HG03558 (cell line): ENCODE results near the gene ARHGAP10.
A peak's percentile ranks its signal among the peaks of the same experiment; 100 is the strongest.
"Not testable (repeated sequence)": the region's sequence is repeated elsewhere in the genome, so short reads cannot be mapped to it uniquely, and the experiment has no call there.

Source experiments
- ATAC-seq: cut with Tn5 transposase; IDR thresholded peaks from one replicate; pipeline ENCODE4 v1.9.1; 2021; ENCODE audit warnings: moderate number of reproducible peaks; ENCODE audit not compliant: unreplicated experiment; ENCODE audit errors: extremely low read depth

The ARHGAP10 gene

DNA sequence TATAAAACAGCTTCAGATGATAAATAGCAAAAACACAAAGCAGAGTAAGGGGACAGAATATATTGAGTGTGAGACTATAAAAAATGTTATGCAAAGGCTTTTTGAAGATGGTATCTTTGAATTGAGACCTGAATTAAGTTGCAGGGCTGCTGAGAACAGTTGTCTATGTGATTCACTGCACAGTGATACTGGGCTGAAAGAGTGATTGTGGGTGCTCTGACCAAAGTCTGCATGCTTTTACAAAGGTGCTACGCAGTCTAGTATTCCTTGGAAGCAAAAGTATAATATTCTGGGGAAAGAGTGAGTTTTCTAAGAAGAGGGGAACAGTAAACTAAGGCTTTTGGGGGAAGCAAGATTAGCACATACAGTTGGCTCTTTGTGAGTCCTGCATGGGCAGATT lies 234.0 kb downstream of the ARHGAP10 start:
- no peak for ATAC-seq

DNA sequence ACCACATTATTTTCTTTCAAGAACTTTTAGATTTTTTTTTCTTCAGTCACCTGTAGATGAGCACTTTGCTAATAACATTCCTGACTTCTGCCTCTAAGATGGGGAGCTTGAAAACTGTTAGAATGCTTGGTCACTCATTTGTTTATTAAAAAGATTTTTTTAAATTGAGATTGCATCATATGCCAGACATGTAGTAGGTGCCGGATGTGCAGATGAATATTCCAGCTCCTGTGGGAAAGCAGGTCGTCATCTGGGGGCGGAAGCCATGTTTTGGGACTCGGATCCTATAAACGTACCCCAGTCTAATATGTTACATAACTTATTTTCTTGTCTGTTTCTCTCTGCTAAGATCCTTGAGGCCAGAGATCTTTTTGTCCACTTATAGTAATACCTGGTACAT lies 236.8 kb downstream of the ARHGAP10 start:
- no peak for ATAC-seq

DNA sequence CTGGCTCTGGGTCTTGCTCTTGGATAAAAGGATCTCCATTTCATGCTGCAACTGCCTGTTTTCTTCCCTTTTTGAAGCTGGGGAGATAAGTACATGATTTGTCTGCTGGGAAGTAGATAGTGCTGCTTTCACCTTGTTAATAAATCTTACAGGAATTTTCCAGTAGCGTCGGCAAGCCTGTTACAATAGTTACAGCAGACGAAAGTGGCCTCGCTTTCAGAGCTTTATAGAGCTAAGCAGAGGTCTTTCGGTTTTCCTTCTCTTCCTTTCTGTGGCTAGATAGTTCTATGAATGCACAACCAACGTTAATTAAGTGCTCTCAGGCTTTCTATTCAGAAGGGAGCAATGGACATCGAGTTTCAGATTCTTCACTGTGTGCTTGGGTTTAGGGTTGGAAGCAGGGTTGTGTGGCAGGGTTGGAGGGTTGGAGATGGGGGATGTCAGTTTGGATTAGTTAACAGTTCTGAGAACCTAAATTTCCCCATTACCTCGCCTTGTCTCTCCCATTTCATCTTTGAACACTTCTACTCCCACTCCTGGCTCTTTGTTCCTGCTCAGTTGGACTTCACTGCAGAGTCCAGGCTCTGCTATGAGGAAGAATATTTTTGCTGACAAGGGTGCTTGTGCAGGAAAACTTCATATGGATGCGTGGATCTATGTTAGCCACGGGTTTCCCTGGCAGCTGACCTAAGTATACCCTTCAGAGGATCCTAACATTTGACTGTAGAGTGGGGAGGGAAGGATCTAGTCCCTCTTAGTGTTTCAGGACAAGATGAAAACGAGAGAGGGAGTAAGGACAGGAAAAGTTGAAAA lies 237.9 kb downstream of the ARHGAP10 start:
- no peak for ATAC-seq

DNA sequence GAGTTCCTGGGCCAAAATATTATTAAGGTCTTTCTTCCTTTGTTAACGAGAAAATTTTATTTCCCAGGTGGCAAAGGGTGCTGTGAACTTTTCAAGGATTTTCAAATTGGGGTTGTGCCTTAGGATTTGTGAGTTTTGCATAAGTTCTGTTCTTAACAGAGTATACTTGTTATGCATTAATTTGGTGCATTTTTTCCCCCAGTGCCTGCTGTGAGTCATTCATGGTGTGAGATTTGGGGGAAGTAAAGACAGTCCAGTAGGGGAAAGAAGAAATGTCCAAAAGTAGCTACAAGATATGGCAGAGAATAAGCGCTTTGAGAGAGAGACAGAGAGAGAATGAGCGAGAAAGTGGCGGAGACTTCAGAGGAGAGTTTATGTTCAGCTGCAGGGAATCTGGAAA lies 239.2 kb downstream of the ARHGAP10 start:
- no peak for ATAC-seq

DNA sequence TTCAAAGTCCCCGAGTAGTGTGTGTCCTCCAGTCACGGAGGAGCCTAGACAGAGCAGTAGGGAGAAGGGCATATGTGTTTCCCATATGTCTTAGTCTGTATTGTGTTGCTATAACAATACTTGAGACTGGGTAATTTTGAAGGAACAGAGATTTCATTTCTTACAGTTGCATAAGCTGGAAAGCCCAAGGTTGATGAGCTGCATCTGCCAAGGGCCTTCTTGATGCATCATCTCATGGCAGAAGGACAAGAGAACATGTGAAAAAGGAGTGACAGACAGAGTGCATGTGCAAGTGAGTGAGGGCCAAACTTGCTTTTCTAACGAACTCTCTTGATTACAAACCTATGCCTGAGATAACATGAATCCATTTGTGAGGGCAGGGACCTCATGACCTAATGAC lies 243.4 kb downstream of the ARHGAP10 start:
- no peak for ATAC-seq

DNA sequence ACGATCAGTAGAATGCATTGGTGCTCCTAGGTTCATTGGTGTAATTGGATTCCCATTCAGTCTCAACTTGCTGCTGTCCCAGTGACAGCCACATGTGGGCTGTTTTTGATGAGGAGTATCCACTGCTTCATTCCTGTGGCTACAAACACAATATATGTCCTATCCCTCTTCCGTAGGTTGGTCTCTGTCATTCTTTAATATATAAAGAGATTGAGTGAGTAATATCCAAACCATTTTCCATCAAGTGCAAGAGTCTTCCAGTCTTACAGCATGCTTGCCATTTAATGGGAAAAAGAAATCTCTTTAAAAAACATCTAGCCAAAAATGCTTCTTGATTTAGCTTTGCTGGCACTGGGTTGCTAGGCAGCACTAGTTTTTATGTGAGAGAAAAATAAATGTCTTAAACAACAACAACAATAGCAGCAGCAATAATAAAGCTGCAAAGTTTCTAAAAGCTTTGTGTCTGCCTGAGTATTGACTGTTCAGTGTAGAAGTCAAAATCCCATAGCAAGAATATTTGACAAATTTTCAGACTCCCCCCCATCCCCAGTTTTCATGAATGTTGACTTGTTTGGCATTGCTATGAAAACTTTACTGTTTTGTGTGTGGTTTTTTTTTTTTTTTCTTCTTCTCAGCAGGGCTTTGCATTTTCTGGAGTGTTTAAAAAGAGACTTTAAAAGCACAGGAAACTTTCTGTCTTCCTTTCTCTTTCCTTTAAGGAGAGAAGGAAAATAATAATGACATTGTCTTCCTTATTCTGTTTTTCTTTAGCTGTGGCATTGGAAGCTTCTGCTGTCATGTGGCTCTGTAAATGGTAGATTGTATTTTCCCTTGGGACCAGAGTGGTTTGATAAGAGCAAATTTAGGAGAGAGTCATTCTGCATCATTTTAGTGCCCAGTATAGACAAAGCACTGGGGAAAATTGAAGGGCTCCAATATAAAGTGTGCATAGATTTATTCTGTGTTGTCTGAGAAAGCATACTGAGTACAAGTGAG lies 244.3 kb downstream of the ARHGAP10 start:
- ATAC-seq, result no peak

DNA sequence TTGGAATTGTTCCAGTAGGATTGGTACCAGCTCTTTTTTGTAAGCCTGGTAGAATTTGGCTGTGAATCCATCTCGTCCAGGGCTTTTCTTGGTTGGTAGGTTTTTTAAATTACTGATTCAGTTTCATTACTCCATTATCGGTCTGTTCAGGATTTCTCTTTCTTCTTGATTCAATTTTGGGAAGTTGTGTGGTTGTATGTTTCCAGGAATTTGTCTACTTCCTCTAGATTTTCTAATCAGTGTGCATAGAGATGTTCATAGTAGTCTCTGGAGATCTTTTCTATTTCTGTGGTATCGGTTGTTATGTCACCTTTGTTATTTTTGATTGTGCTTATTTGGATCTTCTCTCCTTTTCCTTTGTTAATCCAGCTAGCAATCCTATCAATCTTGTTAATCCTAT lies 248.7 kb downstream of the ARHGAP10 start:
- no peak for ATAC-seq

DNA sequence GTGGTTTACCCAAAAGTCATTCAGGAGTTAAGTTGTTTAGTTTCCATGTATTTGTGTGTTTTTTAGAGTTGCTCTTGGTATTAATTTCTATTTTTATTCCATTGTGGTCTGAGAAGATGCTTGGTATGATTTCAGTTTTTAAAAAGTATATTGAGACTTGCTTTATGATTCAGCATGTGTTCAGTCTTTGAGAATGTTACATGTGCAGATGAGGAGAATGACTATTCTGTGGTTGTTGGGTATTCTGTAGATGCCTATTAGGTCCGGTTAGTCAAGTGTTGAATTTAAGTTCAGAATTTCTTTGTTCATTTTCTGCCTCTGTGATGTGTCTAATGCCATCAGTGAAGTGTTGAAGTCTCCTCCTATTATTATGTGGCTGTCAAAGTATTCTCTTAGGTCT lies 249.4 kb downstream of the ARHGAP10 start:
- peak; percentile 95 for ATAC-seq

DNA sequence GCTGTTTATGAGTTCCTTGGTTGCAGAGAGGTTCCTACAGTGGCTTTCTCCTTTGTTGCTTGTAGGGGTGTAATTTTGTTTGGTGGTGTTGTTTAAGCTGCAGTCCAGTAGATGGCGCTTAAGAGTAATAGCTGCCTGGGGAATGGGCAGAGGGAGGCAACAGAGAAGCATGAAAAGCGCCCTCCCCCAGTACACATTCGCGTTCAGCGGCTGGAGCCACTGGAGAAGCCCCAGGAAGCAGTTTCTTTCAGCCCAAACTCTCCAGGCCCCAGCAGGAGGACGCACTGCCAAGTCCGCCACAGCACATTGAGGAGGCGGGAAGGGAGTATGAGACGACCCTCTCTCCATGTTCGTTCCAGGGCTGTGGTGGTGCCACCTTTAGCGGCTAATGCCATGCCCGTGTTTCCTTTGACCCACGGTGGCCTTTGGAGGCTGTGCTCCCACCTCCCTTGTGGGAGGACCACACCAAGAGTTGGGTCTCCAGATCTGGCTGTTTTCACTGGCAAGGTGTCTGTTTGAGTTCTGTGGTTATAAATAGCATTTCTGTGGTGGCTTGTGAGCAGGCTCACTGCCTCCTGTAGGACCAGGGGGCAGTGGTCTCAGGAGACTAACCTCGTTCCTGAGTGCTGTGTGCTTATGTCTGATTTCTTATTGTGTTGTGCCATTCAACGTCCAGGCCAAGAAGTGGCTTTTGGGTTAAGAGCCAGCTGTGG lies 252.3 kb downstream of the ARHGAP10 start:
- ATAC-seq, result no peak

DNA sequence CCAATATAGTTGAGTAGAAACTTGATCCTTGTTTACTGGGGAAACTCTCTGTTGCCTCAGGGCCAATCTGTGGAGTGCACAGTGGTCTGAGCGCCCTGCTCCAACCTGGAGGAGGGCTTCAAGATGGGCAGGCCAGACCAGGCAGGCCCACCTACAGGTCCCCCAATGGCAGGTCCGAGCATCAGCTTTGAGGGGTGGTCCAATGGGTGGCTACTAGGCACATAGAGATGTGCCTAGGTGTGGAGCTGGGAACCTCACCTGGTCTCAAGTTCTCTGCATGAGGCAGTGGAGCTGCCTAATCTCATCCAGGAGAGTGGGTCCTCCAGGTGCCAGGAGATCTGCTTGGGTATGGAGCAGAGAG lies 252.9 kb downstream of the ARHGAP10 start:
- ATAC-seq, result no peak

DNA sequence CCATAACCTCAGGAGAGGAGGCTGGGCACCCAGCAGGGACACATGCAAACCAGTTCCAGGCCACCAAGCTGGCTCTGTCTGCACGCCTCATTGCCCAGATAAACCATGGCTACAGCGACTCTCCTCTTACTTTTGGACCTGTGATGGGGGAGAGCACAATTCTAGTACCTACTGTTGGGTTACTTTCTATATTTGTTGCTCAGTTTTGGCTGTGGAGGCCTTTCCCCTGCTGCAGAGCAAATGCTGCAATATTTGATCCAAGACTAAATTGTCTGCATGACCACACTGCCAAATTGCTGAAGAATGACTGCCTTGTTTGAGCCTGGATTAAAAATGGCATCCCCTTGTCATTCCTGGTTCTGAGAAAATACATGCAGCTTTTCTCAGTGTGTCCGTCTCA lies 253.5 kb downstream of the ARHGAP10 start:
- ATAC-seq, result no peak

DNA sequence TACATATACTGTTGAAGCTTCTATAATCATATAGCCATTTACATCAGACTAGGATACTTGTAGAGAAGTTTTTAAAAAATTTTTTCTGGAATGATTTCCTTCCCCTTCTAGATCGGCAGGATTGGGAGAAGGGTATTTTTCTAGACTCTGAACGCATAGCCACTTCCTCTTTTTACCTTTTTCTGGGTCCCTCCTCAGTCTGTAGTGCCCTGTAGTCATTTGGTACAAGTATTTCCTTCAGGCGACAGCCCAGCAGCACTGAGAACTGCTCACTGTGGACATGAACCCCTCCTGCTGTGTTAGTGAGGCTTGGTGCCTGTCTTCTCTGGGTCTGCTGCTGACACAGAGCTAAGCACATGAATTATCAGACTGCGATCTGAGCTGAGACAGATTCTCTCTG lies 255.4 kb downstream of the ARHGAP10 start:
- ATAC-seq, result peak; percentile 44

DNA sequence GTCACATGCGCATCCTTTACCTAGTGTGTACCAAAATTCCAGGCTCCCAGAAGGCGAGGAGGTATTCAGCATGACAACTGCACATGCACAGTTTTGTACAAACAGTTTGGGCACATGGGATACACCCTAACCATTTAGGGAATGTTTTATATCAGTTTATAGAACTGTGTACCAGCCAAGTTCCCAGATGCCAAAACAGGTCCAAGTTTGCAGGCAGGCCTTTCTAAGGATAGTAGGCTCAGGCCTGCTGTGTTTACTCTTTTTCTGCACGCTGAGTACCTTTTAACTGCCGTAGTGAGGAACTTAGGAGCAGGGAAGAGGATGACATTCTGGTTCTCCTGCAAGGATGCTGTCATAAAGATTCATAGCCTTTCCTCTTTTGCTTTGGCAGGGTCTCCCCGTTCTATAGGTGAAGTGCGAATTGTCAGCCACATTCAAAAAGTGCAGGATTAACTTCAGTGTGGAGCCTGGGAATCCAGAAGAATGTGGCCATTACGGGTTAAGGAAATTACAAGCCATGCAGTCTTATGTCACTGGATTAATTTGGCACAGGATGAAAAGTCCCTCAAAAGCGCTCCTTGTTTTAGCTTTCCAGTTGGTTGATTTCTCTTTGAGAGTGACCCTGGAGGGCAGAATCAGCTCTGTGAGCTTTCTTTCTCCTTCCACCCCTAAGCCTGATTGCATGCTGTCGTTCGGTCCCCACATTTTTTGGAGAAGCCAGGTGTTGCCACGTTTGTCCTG lies 259.8 kb downstream of the ARHGAP10 start:
- ATAC-seq, result no peak

DNA sequence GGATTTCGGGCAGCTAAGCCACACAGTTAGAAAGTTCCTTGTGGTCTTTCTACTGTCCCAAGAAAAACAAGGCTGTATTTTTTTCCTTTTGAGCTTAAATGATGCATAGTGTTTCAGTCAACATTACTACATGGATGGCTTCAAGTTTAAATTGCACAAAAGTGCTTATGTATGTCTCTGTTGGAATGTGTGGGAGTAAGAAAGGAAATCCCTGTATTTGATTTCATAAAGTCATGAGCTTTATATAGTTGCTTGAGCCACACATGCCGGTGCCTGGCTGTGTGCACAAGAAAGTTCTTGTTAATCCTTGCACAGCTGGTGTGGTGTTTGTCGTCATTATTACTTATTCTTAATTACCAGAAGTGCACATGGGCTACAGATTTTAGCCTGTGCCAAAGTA lies 262.2 kb downstream of the ARHGAP10 start:
- ATAC-seq, result no peak

DNA sequence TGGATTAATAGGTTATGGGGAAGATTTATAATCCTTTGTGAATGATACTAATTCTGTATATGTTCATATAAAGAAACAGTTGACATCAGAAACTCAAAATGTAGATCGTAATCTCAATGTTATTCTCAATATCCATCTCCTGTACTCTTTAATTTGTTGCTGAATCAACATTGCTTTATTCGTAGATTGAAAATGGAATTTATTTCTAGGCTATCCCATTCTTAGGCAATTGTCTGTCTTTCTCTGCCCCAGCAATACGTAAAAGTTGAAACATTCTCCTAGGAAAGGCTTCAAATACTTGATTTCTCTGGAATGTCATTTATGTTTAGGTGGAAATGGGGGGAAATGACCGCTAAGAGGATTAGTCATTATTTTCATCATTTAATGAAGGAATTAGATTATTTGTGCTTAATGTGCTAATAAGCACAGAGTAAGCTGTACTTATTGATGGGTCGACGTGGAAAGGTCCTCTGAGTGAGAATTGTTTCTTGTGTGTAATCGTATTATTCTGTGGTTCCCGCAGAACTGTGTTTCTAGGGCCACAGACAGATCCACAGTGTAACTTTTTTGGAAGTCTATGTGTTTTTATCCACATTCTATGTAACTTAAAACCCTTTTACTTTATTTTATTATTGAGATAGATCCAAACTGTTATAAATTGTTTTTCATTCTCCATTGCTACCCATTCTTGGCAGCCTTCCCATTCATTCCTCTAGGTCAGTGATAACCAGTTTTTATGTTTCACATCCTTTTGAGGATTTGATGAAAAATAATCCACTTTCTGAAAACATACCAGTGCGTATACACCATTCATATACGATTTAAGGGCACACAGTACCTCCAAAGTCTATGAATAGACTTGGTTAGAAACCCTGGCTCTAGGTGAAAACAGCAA lies 262.9 kb downstream of the ARHGAP10 start:
- no peak for ATAC-seq

DNA sequence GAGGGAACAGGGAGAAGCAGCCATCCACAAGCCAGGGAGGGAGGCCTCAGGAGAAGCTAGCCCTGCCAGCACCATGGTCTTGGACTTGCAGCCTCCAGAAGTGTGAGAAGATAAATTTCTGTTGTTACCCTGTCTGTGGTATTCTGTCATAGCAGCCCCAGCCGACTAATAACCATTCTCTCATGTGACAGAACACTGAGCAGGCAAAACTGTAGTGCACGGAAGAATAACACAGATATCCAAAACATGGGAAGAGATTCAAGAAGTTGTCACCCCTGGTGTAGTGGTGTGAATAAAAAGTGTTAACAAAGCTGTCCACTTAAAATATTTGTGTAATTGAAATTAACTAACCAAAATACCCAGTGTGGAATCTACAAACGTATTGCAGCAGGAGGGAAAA lies 265.0 kb downstream of the ARHGAP10 start:
- ATAC-seq, result no peak

DNA sequence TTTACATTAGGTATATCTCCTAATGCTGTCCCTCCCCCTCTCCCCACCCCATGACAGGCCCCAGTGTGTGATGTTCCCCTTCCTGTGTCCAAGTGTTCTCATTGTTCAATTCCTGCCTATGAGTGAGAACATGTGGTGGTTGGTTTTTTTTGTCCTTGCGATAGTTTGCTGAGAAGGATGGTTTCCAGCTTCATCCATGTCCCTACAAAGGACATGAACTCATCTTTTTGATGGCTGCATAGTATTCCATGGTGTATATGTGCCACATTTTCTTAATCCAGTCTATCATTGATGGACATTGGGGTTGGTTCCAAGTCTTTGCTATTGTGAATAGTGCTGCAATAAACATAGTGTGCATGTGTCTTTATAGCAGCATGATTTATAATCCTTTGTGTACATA lies 268.1 kb downstream of the ARHGAP10 start:
- ATAC-seq, result not testable (repeated sequence)

DNA sequence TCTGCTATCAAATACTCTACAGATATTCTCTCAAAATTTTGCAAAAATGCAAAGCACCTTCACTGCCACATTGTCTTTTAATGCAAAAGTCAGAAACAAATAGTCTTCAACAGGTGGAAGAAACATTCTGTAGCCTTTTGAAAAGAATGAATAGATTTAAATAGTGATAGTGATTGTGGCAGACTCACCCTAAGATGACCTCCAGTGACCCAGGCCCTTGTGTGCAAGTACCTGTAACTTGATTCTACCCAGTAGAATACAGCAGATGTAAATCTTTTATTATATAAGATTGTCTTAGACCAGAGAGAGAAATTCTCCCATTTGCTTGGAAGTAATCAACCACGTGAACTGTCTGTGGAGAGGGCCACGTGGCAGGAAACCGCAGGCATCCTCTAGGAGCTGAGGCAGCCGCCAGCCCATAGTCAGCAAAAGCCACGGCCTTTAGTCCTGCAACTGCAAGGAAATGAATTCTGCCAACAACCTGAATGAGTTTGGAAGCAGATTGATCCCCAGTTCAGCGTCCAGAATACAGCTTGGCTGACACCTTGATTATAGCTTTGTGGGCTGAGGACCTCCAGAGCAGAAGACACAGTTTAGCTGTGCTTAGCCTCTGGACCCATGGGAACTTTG lies 272.5 kb downstream of the ARHGAP10 start:
- ATAC-seq, result no peak

DNA sequence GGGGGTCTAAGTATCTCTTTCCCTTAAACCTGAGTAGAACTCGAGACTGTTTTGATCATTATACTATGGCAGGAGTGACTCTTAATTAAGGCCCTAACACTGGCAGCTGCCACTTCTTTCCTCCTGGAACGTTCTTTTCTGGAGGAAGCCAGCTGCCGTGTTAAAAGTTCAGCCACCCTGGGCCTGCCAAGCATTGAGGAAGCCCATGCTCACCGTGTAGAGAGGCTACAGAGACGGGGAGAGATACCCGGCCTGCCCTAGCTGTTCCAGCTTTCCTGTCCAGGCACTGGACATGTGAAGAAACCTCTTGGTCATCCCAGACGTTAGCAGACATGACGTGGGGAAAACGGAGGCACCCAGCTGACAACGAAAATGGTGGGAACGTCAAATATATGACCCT lies 274.1 kb downstream of the ARHGAP10 start:
- no peak for ATAC-seq
